K562 (cell line): ENCODE results near the gene ZDHHC8. TPM values are rescaled to one million over a fixed set of nuclear protein-coding genes. Genes with fewer than 3 reads are reported as not detected.

Experiments used
- ARID4B ChIP-seq: sonication (generic); formaldehyde crosslinking; IDR thresholded peaks from 2 replicates; pipeline ENCODE4 v1.8.0; 2022; ENCODE audit warnings: mild to moderate bottlenecking, missing genetic modification reagents
- BRCA1 ChIP-seq, 2 experiments: fragments of 450-650 bp in 1 of 2; sonication (generic) in 1 of 2; formaldehyde crosslinking in 1 of 2; IDR thresholded peaks; 2 replicates each; pipeline versions ENCODE4 v1.5.0 to v1.6.1; 2017 to 2020; ENCODE audit warnings: mild to moderate bottlenecking in 1 of 2, missing genetic modification reagents in 1 of 2
- CBFA2T2 ChIP-seq: fragments of 450-650 bp; conservative IDR thresholded peaks from 2 replicates; pipeline ENCODE4 v1.6.1; 2017; ENCODE audit warnings: mild to moderate bottlenecking
- GATAD2B ChIP-seq: fragments of 450-650 bp; IDR thresholded peaks from 2 replicates; pipeline ENCODE4 v1.6.1; 2017; ENCODE audit warnings: mild to moderate bottlenecking, borderline replicate concordance
- MAX ChIP-seq: sonication (generic); formaldehyde crosslinking; IDR thresholded peaks from 2 replicates; pipeline ENCODE4 v1.9.0; 2022; ENCODE audit warnings: mild to moderate bottlenecking, missing genetic modification reagents
- MTA2 ChIP-seq: fragments of 450-650 bp; IDR thresholded peaks from 2 replicates; pipeline ENCODE4 v1.6.1; 2016; ENCODE audit warnings: low read depth
- NCOR1 ChIP-seq: fragments of 450-650 bp; IDR thresholded peaks from 2 replicates; pipeline ENCODE4 v1.6.1; 2016; ENCODE audit warnings: mild to moderate bottlenecking, moderate library complexity
- NFE2L1 ChIP-seq: fragments of 450-650 bp; IDR thresholded peaks from 2 replicates; pipeline ENCODE4 v1.6.1; 2016; ENCODE audit warnings: missing genetic modification characterization, low read depth, mild to moderate bottlenecking, missing compliant biosample characterization, moderate library complexity, borderline replicate concordance
- NFYB ChIP-seq: IDR thresholded peaks from 2 replicates; pipeline ENCODE4 v1.6.1; 2011; ENCODE audit warnings: mild to moderate bottlenecking, moderate library complexity; ENCODE audit not compliant: insufficient read length; ENCODE audit errors: extremely low read depth
- NR3C1 ChIP-seq: sonication (generic); formaldehyde crosslinking; IDR thresholded peaks from 2 replicates; pipeline ENCODE4 v1.8.1; 2022; ENCODE audit warnings: missing genetic modification reagents
- NUFIP1 ChIP-seq: fragments of 450-650 bp; IDR thresholded peaks from 2 replicates; pipeline ENCODE4 v1.6.1; 2018; ENCODE audit not compliant: partially characterized antibody
- RAD51 ChIP-seq: fragments of 450-650 bp; IDR thresholded peaks from 2 replicates; pipeline ENCODE4 v1.7.1; 2016; ENCODE audit warnings: low read depth, mild to moderate bottlenecking, borderline replicate concordance
- SFPQ ChIP-seq: fragments of 200-400 bp; formaldehyde crosslinking; IDR thresholded peaks from 2 replicates; pipeline ENCODE4 v1.6.1; 2017; ENCODE audit warnings: mild to moderate bottlenecking, low read depth, low read length, moderate library complexity
- TEAD4 ChIP-seq, 2 experiments: sonication (generic) in 1 of 2; formaldehyde crosslinking in 1 of 2; IDR thresholded peaks; 2 replicates each; pipeline versions ENCODE4 v1.6.1 to v1.8.0; 2012 to 2022; ENCODE audit warnings: borderline replicate concordance in 1 of 2, inconsistent platforms in 1 of 2, low read length in 1 of 2, mild to moderate bottlenecking in 1 of 2, missing genetic modification reagents in 1 of 2
- ZBTB1 ChIP-seq: sonication (generic); formaldehyde crosslinking; IDR thresholded peaks from 2 replicates; pipeline ENCODE4 v1.8.1; 2023; ENCODE audit warnings: missing genetic modification reagents, low read depth, mild to moderate bottlenecking, borderline replicate concordance
- ZC3H8 ChIP-seq: fragments of 450-650 bp; IDR thresholded peaks from 2 replicates; pipeline ENCODE4 v1.6.1; 2017
- ZNF134 ChIP-seq: fragments of 250-450 bp; sonication (Bioruptor Pico); conservative IDR thresholded peaks from 2 replicates; pipeline ENCODE4 v1.4.0; 2020
- ZNF184 ChIP-seq: sonication (generic); formaldehyde crosslinking; IDR thresholded peaks from 2 replicates; pipeline ENCODE4 v1.5.0; 2020; ENCODE audit warnings: missing genetic modification reagents
- ZNF239 ChIP-seq: fragments of 250-450 bp; sonication (Bioruptor Pico); IDR thresholded peaks from 2 replicates; pipeline ENCODE4 v1.4.0; 2020; ENCODE audit warnings: mild to moderate bottlenecking
- polyA plus RNA-seq, 8 experiments: library from polyadenylated mRNA; depleted of rRNA in 4 of 8; stranded (reverse) in 5 of 8; unstranded in 3 of 8; fragments of >200 nt; fragmentation: Nextera tagmentation in 2 of 8; fragmentation: Illumina TruSeq in 1 of 8; extraction: Ambion mirVana in 2 of 8; extraction: Trizol in 1 of 8; gene quantifications; 2 replicates each; pipeline versions ENCODE4 v1.2.1 to v1.2.3, GENCODE V29; 2011 to 2014; ENCODE audit warnings: inconsistent platforms in 1 of 8, missing spikeins in 1 of 8
- total RNA-seq, 7 experiments: library from RNA; depleted of rRNA in 6 of 7; stranded (reverse); fragments of >200 nt in 6 of 7; fragmentation: Illumina TruSeq in 2 of 7; extraction: Trizol in 2 of 7; gene quantifications; 2 replicates each; pipeline versions ENCODE4 v1.2.1 to v1.2.3, GENCODE V29; 2011 to 2021; ENCODE audit warnings: low replicate concordance in 1 of 7

The ZDHHC8 gene
- total and polyA plus RNA-seq, 9 of the 15 experiments (the other 6 are each of a cell fraction or from before 2014, with no cell fraction given) = 0.04 to 109 (median 16.4) TPM

- TF ChIP-seq ARID4B (CRISPR knock-in tag) (0 out of 2 replicates have a peak, but pooled peaks have one; percentile 31), ZNF239 (CRISPR knock-in tag) (no peak), MTA2 (no peak), TEAD4 (IDR thresholded peaks at IDR 0.05; ENCODE audit: low read length) (no peak), TEAD4 (CRISPR knock-in tag; IDR thresholded peaks at IDR 0.05; ENCODE audit: borderline replicate concordance) (peak; percentile 80; the same call in 1 of the 2 replicates), NR3C1 (CRISPR knock-in tag) (0 out of 2 replicates have a peak, but pooled peaks have one; percentile 45), NUFIP1 (no peak), NCOR1 (no peak), GATAD2B (no peak), MAX (CRISPR knock-in tag) (peak; percentile 27; the same call in 1 of the 2 replicates), BRCA1 (IDR thresholded peaks at IDR 0.05) (no peak), BRCA1 (CRISPR knock-in tag; IDR thresholded peaks at IDR 0.05) (peak; percentile 80; the same call in 1 of the 2 replicates), NFYB (no peak), ZNF134 (no peak), ZNF184 (CRISPR knock-in tag) (0 out of 2 replicates have a peak, but pooled peaks have one; percentile 33), ZBTB1 (CRISPR knock-in tag) (0 out of 2 replicates have a peak, but pooled peaks have one; percentile 41), CBFA2T2 (no peak), SFPQ (no peak), ZC3H8 (no peak), RAD51 (no peak), NFE2L1 (tag) (no peak)
Measured at GRCh38 chr22:20167643-20168322, 36.2 kb downstream of the ZDHHC8 start (continued).
